Tibial nerve (tissue), 4 donors: ENCODE data around the gene SHROOM2.

Experiments
- EP300 ChIP-seq, 2 donors: sonication (generic); formaldehyde crosslinking; IDR thresholded peaks; one replicate each; pipeline ENCODE4 v1.6.1; 2017; ENCODE audit warnings: antibody characterized with exemption in 2 of 2, mild to moderate bottlenecking in 1 of 2
- POLR2A ChIP-seq, 2 donors: fragments of 450-650 bp; IDR thresholded peaks; one replicate each; pipeline ENCODE4 v1.6.1; 2017; ENCODE audit warnings: antibody characterized with exemption in 2 of 2, mild to moderate bottlenecking in 2 of 2, moderate library complexity in 2 of 2
- TF ChIP-seq, protein P1 (sequence below), 5 experiments: fragments of 200-600 bp in 3 of 5; fragments of 450-650 bp in 2 of 5; sonication (generic) in 3 of 5; IDR thresholded peaks; one replicate each; pipeline ENCODE4 v1.5.1; 2016 to 2019; ENCODE audit warnings: antibody characterized with exemption in 5 of 5, mild to moderate bottlenecking in 3 of 5, moderate library complexity in 2 of 5

DNA sequence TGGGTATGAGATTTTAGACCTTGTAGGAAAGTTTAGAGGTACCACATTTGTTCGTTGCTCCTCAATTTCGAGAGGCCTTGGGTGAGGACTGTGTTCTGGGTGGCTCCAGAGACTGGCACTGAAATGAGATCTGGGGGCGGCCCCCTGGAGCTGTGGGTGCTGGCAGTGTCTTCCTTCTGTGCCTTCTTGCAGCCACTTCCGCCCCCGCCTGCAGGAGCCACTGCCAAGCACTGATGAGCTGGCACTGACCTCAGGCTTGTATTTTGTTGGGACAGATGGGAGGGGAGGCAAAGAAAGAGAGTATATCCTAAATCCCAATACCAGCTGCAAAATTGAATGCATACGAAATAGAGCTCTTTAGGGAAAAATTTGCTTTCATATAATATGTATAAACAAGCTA lies 116.4 kb downstream of the SHROOM2 start:
- TF ChIP-seq, protein P1, sequence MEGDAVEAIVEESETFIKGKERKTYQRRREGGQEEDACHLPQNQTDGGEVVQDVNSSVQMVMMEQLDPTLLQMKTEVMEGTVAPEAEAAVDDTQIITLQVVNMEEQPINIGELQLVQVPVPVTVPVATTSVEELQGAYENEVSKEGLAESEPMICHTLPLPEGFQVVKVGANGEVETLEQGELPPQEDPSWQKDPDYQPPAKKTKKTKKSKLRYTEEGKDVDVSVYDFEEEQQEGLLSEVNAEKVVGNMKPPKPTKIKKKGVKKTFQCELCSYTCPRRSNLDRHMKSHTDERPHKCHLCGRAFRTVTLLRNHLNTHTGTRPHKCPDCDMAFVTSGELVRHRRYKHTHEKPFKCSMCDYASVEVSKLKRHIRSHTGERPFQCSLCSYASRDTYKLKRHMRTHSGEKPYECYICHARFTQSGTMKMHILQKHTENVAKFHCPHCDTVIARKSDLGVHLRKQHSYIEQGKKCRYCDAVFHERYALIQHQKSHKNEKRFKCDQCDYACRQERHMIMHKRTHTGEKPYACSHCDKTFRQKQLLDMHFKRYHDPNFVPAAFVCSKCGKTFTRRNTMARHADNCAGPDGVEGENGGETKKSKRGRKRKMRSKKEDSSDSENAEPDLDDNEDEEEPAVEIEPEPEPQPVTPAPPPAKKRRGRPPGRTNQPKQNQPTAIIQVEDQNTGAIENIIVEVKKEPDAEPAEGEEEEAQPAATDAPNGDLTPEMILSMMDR (IDR thresholded peaks at IDR 0.05), result no peak
- no peak for TF ChIP-seq POLR2A (IDR thresholded peaks at IDR 0.05)
- TF ChIP-seq EP300 (IDR thresholded peaks at IDR 0.05), result no peak
